GM20431 (cell line): ENCODE results near the gene HSPG2.
"Not testable (repeated sequence)": the region's sequence is repeated elsewhere in the genome, so short reads cannot be mapped to it uniquely, and the experiment has no call there.

Source experiments
- in situ Hi-C: fragments of 300-500 bp; cut with MseI, MboI; formaldehyde crosslinking; loops from one replicate; pipeline ENCODE4 v1.15.0; 2020; ENCODE audit warnings: low sequenced_read_pairs; ENCODE audit not compliant: unreplicated experiment

The HSPG2 gene

GRCh38 chr1:21937034-21937371, at the start of gene HSPG2:
Gene HSPG2, minus strand, starts transcription at chr1:21937310. Its CDS starts 93 bp downstream, at chr1:21937217.
- in situ Hi-C loops: no loop called here

GRCh38 chr1:21986386-21986785, 49.3 kb upstream of the HSPG2 start:
- in situ Hi-C loops: not testable (repeated sequence)

- in situ Hi-C loops: not testable (repeated sequence)
Measured at GRCh38 chr1:21985893-21986292, 48.8 kb upstream of the HSPG2 start.

GRCh38 chr1:21983539-21983938, 46.4 kb upstream of the HSPG2 start:
- in situ Hi-C loops: not testable (repeated sequence)

DNA sequence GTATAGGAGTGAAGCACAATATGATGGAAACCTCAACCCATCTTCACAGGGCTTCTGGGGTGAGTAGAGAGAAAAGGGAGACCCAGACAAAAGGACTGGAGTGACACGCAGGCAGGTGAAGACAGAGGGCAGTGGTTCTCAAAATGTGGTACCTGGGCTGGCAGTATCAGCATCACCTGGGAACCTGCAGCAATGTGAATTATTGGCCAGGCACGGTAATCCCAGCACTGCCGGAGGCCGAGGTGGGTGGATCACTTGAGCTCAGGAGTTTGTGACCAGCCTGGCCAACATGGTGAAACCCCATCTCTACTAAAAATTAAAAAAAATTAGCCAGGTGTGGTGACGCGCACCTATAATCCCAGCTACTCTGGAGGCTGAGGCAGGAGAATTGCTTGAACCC, 45.0 kb upstream of the HSPG2 start:
- in situ Hi-C loops: not testable (repeated sequence)

- in situ Hi-C loops: not testable (repeated sequence)
Measured at GRCh38 chr1:21981253-21981652, 44.1 kb upstream of the HSPG2 start.

DNA sequence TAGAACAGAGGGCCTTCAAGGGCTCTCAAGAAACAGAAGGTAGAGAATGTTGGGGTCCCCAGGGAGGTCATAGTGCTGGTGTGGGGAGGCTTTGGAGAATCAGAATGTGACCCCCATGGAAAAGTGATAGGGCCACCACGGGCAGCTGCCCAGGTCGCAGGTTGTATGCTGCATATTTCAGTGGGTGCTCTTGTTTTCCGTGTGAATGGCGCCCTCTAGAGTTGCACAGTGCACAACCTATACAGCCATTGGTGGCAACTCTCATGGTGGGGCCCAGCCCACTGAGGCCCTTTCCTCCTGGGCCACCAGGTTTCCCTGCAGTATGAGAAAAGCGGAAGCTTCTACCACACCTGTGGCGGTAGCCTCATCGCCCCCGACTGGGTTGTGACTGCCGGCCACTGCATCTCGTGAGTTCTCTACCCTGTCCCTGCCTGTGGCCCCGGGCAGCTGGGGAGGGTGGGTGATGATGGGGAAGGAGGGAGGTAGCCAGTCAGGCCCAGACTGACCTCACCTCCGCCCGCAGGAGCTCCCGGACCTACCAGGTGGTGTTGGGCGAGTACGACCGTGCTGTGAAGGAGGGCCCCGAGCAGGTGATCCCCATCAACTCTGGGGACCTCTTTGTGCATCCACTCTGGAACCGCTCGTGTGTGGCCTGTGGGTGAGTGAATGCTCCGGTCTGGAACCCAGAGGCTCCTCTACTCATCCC, 43.6 kb upstream of the HSPG2 start:
- in situ Hi-C loops: not testable (repeated sequence)

DNA sequence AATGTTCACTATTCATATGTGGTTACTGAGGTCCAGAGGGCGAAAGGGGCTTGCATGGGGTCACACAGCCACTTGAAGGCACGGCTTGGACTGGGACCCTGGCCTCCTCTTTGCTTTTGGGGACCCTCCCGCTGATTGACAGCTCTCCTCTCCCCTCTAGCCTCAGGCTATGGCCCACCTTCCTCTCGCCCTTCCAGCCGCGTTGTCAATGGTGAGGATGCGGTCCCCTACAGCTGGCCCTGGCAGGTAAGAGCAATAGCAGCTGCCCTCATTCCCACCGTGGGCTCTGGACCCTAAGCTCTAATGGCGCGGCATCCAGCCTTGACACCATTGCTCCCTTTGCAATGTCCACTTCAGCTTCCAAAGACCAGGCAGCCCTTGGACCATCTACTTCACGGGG, 41.1 kb upstream of the HSPG2 start:
- in situ Hi-C loops: not testable (repeated sequence)

DNA sequence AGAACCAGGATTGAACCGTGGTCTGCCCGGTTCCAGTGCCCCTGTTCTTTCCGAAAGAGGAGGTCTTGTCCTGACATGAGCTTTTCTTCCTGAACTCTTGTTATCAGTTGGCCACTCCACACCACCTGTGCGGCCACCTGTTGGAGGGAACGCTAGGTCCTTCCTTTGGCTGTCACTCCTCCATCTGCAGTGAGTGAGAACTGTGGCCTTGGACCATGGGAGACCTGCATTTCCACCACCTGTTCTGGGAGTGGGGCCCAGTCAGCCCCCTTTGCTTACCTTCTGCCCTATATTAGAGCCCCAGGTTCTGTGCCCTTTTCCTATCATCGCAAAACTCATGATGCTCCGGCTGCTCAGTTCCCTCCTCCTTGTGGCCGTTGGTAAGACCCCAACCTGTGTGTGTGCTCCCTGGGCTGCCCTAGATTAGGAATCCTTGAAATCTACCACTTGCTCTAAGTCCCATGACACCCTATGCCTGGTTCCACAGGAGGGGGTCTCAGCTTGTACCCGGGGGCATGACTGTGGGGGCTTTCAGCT, 39.7 kb upstream of the HSPG2 start, which contains the start of gene CELA3B:
Gene CELA3B, plus strand, starts transcription at position 320 of the 537 bp plus-strand sequence. Its CDS starts 18 bp downstream, at position 338.
- in situ Hi-C loops: not testable (repeated sequence)

GRCh38 chr1:21975296-21975695, 38.2 kb upstream of the HSPG2 start:
- in situ Hi-C loops: not testable (repeated sequence)

DNA sequence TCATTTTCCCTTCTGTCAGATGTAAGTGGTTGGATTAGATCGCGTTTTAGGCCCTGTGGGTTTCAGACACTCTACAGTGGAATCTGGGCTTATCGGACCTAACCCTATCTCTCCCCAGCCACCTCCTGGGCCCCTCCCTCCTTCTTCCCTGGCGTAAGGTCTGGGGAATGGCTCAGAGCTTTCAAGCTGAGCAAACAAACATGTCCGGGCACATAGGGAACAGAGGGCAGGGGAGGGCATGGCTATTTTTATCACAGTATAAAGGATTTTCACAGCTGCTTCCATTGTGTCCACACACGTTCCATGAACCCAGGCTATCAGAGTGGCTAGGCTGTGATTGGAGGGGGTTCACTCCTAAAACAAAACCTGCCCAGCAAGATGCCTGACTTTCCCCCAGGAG, 37.6 kb upstream of the HSPG2 start:
- in situ Hi-C loops: loop anchor here (25.0 kb wide), 1 partner anchor 312 kb away; the partner anchor contains the start of gene RAP1GAP

DNA sequence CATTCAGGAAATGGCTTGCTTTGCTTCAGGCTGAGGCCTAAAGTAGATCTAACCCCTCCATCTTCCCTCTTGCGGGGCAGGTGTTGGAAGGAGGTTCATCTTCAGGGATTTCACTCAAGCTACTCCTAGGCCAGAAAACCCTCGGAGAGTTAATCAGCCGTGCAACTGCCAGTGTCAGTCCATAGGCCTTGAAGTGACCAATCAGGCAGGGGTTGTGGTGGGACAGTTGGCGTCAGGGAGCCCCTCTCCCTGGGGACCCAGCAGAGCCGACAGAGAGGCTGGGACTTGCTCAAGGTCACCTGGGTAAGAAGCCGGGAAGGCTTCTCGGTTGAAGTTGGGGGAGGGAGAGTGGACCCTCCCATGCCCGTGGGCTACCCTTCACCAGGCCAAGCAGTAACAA, 36.8 kb upstream of the HSPG2 start:
- in situ Hi-C loops: loop anchor here (25.0 kb wide), 1 partner anchor 312 kb away; the partner anchor contains the start of gene RAP1GAP

- in situ Hi-C loops: loop anchor here (25.0 kb wide), 1 partner anchor 311 kb away; the partner anchor contains the start of gene RAP1GAP
Measured at GRCh38 chr1:21972973-21973441, 35.9 kb upstream of the HSPG2 start.

GRCh38 chr1:21970523-21970922, 33.4 kb upstream of the HSPG2 start:
- in situ Hi-C loops: loop anchor here (25.0 kb wide), 1 partner anchor 308 kb away; the partner anchor contains the start of gene RAP1GAP

DNA sequence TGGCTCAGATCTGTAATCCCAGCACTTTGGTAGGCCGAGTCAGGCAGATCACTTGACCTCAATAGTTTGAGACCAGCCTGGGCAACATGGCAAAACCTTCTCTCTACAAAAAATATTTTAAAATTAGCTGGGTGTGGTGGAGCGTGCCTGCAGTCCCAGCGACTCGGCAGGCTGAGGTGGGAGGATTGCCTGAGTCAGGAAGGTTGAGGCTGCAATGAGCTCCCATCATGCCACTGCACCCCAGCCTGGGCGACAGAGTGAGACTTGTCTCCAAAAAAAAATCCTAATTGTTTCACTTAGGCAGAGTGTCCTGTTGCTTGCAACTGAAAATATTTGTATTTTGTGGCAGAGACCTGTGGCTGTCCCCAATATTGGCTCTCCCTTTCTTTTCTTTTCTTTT, 32.0 kb upstream of the HSPG2 start:
- in situ Hi-C loops: loop anchor here (25.0 kb wide), 1 partner anchor 307 kb away; the partner anchor contains the start of gene RAP1GAP

DNA sequence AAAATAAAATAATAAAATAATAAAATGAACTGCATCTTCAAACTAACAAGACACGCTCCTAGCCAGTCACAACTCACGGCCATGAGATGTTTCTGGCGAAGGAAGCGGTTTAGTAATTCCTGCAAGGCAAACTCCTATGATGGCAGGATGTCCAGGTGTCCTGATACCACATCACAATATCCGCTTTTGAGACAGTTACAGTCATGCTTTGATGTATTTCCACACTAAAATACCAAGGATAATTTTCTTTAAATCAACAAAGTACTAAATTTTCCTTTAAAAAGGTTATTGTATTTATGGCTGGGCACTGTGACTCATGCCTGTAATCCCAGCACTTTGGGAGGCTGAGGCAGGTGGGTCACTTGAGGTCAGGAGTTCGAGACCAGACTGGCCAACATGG, 30.1 kb upstream of the HSPG2 start:
- in situ Hi-C loops: loop anchor here (25.0 kb wide), 1 partner anchor 305 kb away; the partner anchor contains the start of gene RAP1GAP

DNA sequence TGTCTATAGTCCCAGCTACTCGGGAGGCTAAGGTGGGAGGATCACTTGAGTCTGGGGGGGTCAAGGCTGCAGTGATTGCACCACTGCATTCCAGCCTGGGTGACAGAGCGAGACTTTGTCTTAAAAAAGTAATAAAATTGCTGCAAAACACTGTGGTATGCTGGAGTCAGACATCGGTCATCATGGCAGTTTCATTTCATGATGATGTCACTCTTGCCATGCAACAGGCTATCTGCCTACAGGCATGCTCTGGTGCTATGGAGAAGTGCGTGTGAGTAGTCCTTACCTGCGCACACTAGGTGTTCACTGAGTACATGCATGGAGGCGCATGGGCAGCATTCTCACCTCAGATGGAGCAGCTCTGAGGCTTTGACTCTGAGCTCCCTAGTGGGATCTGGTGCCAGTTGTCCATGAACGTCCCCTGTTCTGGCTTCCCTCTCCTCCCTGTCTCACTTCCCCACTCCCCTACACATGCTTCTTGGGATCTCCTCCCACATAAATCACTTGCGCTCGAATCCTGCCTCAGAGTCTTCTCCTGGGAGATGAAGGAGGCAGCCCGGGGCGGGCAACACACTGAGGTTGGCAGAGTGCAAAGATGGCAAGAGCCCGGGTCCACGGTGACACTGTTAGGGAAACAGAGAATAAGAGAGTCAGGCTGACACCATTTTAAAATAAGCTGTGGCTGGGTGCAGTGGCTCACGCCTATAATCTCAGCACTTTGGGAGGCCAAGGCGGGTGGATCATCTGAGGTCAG, 29.3 kb upstream of the HSPG2 start:
- in situ Hi-C loops: loop anchor here (25.0 kb wide), 1 partner anchor 304 kb away; the partner anchor contains the start of gene RAP1GAP

- in situ Hi-C loops: loop anchor here (25.0 kb wide), 1 partner anchor 301 kb away; the partner anchor contains the start of gene RAP1GAP
Measured at GRCh38 chr1:21963477-21964217, 26.5 kb upstream of the HSPG2 start.

GRCh38 chr1:21961799-21962198, 24.7 kb upstream of the HSPG2 start:
- in situ Hi-C loops: loop anchor here (25.0 kb wide), 1 partner anchor 299 kb away; the partner anchor contains the start of gene RAP1GAP

- in situ Hi-C loops: loop anchor here (25.0 kb wide), 1 partner anchor 299 kb away; the partner anchor contains the start of gene RAP1GAP
Measured at GRCh38 chr1:21961337-21961736, 24.2 kb upstream of the HSPG2 start.
